HFF-Myc (cell line): ENCODE results near the gene SLC5A6.

Source experiments
- DNase-seq: peaks from one replicate; pipeline ENCODE4 v3.0.0-alpha.2; 2011; ENCODE audit warnings: low read depth; ENCODE audit errors: extremely low read depth
- H3K4me3 ChIP-seq: replicated peaks from 2 replicates; pipeline ENCODE4 v1.5.1; 2011; ENCODE audit warnings: low read depth, mild to moderate bottlenecking, control low read depth, low read length
- TF ChIP-seq, protein P1 (sequence below): IDR thresholded peaks from 2 replicates; pipeline ENCODE4 v1.5.1; 2012; ENCODE audit warnings: mild to moderate bottlenecking, low read depth, low read length, control low read depth; ENCODE audit errors: missing control alignments

The SLC5A6 gene

DNA sequence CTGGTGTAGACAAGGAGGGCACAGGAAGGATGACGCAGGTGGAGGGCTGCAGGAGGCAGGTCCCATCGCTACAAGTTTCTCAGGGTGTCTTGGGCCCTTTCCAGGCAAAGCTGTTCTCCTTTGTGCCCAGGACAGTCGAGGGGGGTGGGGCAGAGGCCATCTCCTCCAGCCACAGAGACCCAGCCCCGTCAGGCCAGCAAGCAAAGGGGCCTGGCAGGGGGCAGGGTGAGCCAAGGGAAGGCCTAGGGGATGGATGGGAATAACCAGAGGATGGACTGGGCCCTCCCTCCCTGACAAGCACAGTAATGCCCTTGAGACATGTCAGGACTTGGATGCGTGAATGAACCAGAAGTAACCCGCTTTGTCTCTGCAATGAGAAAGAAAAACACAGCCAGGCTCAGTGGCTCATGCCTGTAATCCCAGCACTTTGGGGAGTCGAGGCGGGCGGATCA, 57.0 kb downstream of the SLC5A6 start:
- no peak for DNase-seq
- TF ChIP-seq, protein P1, sequence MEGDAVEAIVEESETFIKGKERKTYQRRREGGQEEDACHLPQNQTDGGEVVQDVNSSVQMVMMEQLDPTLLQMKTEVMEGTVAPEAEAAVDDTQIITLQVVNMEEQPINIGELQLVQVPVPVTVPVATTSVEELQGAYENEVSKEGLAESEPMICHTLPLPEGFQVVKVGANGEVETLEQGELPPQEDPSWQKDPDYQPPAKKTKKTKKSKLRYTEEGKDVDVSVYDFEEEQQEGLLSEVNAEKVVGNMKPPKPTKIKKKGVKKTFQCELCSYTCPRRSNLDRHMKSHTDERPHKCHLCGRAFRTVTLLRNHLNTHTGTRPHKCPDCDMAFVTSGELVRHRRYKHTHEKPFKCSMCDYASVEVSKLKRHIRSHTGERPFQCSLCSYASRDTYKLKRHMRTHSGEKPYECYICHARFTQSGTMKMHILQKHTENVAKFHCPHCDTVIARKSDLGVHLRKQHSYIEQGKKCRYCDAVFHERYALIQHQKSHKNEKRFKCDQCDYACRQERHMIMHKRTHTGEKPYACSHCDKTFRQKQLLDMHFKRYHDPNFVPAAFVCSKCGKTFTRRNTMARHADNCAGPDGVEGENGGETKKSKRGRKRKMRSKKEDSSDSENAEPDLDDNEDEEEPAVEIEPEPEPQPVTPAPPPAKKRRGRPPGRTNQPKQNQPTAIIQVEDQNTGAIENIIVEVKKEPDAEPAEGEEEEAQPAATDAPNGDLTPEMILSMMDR, result no peak

DNA sequence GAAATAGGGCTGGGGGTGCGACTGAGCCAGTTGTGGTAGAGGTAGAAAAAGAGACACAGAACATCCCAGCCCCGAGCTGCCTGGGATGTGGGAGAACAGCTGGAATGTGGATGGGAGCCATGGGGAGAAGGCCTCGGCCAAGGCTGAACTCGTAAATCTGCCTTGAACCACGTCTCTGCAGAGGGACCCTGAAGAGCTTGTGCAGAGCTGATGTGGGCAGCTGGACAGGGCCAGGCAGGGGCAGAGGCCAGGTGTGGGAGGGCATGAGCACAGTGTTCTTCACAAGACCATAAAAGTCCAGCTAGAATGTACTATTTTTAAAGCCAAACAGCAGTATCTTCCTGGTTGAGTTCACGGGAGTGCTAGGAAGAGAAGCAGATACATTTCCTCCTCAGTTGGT, 57.6 kb downstream of the SLC5A6 start:
- DNase-seq, result no peak
- TF ChIP-seq, protein P1, result no peak
- no peak overlapping the region for H3K4me3 ChIP-seq

More for the DNA sequence above, 57.0 kb downstream of the SLC5A6 start:
- no peak overlapping the region for H3K4me3 ChIP-seq

DNA sequence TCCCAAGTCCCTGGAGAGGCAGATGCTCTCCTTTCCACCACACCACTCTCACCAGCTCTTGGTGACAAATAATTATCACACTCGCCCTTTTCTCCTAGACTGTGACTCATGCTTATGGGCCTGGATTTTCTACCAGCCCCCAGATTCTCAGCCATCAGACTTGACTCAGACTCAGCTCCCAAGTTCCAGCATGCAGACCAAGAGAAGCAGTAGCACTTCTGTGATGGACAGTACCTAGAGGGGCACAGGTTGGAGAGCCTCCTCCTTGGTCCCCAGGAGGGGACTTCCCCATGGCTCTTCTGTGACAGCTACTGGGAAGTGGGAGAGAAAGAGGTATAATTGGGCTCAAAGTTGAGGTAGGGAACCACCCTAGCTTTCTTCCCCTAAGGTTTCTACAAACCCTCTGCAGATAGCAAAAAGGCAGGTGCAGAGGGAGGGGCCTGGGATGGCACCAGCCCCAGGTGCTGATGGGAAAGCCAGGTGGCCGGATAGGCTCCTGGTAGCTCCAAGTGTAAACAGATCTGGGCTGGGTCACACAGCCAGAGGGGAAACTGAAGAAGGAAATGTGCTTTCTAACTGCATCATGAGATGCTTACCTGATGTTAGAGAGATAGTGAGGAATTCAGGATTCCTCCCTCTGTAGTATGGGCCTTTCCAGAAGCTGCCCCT, 59.1 kb downstream of the SLC5A6 start:
- TF ChIP-seq, protein P1, result no peak
- no peak overlapping the region for H3K4me3 ChIP-seq
- no peak for DNase-seq

- TF ChIP-seq, protein P1, result no peak
- DNase-seq, result no peak
- no peak overlapping the region for H3K4me3 ChIP-seq
Measured at GRCh38 chr2:27152102-27152795, 59.8 kb downstream of the SLC5A6 start.

DNA sequence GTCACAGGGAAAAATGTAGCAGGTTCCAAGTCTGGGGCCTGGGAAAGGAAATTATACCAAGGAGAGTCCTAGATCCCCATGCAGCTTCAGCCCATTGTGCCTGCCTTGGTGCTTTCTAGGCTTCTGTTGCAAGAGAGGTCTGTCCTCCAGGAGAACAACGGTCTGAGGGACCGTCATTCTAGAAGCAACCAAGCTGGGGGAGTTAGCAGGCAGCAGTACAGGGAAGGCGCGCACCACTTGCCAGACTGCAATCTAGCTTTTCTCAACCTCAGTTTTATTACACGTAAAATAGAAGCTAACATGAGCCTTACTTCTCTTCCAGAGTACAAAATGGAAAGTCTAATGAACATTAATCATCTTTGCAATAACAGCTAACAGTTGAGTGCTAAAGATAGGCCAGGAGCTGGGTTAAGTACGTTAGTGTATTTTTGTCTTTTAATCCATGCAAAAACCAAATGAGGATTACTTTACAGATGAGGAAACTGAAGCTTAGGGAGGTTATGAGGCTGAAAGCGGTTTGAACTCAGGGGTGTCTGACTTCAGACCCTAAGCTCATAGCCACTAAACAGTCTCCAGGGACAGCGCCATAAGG, 61.3 kb downstream of the SLC5A6 start:
- DNase-seq, result no peak
- no peak overlapping the region for H3K4me3 ChIP-seq
- TF ChIP-seq, protein P1, result no peak
